Small intestine (tissue), 7 donors: ENCODE measurements around the gene LMTK3. TPM values are rescaled to one million over a fixed set of nuclear protein-coding genes. Genes with fewer than 3 reads are reported as not detected.

Source experiments
- DNase-seq, 2 donors: peaks; one replicate each; pipeline versions ENCODE4 v3.0.0 to v3.0.0-alpha.2; 2013
- FAIRE-seq: peaks from 2 replicates; lab custom pipeline; 2012; peaks lifted over from hg19 to GRCh38; lab: Jason Lieb, UNC
- H3K27ac ChIP-seq, 3 donors: one replicate each; pipeline ENCODE4 v1.5.1; 2013; ENCODE audit warnings: low read length in 2 of 3, mild to moderate bottlenecking in 2 of 3, control low read depth in 1 of 3, inconsistent platforms in 1 of 3, low read depth in 1 of 3, moderate library complexity in 1 of 3
- H3K27me3 ChIP-seq, 3 donors: one replicate each; pipeline ENCODE4 v1.6.1; 2013; ENCODE audit warnings: low read length in 3 of 3, inconsistent platforms in 1 of 3; ENCODE audit not compliant: control insufficient read depth in 3 of 3, insufficient read depth in 3 of 3
- H3K36me3 ChIP-seq, 3 donors: one replicate each; pipeline ENCODE4 v1.6.1; 2013; ENCODE audit warnings: low read length in 3 of 3, inconsistent platforms in 1 of 3, low read depth in 1 of 3, mild to moderate bottlenecking in 1 of 3, moderate library complexity in 1 of 3; ENCODE audit not compliant: control insufficient read depth in 3 of 3, insufficient read depth in 2 of 3
- H3K4me1 ChIP-seq, 3 donors: one replicate each; pipeline ENCODE4 v1.6.1; 2013; ENCODE audit warnings: low read length in 2 of 3, inconsistent platforms in 1 of 3, low read depth in 1 of 3, mild to moderate bottlenecking in 1 of 3, moderate library complexity in 1 of 3; ENCODE audit not compliant: control insufficient read depth in 3 of 3, insufficient read depth in 2 of 3
- H3K4me3 ChIP-seq, 3 donors: one replicate each; pipeline ENCODE4 v1.5.1; 2013; ENCODE audit warnings: low read length in 3 of 3, control low read depth in 1 of 3, inconsistent platforms in 1 of 3, low read depth in 1 of 3, mild to moderate bottlenecking in 1 of 3, moderate library complexity in 1 of 3
- H3K9me3 ChIP-seq, 2 donors: one replicate each; pipeline ENCODE4 v1.6.1; 2013; ENCODE audit warnings: low read depth in 1 of 2, low read length in 1 of 2; ENCODE audit not compliant: control insufficient read depth in 2 of 2, insufficient read depth in 1 of 2
- WGBS, 3 donors: extraction: QIAGEN DNeasy Blood & Tissue Kit; methylation state at CpG; one replicate each; pipeline ENCODE4 v1.1.7; 2013; 5-methylcytosine and 5-hydroxymethylcytosine counted together
- polyA plus RNA-seq, 4 donors: library from polyadenylated mRNA; stranded (reverse) in 3 of 4; unstranded in 1 of 4; fragments of 200-250 nt in 3 of 4; fragments of 120-200 nt in 1 of 4; gene quantifications; one replicate each; pipeline versions ENCODE4 v1.2.1 to v1.2.3, GENCODE V29; 2013
- donor health status: healthy with polysubstance abuse.
- donor health status: control.
- donor health status: control.
- donor health status: Bipolar disorder and iron deficiency.
- donor health status: healthy.

The LMTK3 gene
- polyA plus RNA-seq, 4 donors, result 3.6 to 7.6 (median 7.1) TPM

DNA sequence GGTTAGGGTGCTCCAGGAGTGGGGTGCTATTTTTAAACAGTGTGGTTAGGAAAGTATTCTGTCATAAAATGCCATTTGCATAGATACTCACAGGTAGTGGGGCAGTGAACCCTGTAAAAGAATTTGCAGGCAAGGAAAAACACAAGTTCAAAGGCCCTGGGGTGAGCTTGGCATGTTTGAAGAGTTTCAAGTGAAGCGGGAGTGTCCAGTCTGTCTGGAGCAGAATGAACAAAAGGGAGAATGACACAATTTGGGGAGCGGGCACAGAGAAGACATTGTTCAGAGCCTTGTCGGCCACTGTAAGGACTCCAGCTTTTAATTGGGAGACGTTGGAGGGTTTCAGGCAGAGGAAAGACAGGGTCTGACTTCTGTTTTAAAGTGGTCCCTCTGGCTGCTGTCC lies 63.1 kb downstream of the LMTK3 start:
- no peak for FAIRE-seq
- H3K4me3 ChIP-seq, result no peak overlapping the region

DNA sequence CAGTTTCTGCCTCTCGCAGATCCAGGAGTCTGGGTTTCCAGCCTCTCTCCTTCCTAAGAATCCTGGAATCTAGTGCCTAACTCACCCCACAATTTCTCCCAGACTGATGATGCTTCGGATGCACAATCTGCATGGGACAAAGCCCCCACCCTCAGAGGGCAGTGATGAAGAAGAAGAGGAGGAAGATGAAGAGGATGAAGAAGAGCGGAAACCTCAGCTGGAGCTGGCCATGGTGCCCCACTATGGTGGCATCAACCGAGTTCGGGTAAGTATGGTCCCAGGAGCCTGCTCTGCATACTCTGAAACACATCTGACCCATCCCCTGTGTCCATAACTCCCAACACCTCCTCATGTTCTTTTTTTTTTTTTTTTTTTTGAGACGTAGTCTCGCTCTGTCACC lies 65.1 kb downstream of the LMTK3 start:
- Histone ChIP-seq H3K4me1 (peaks cover 0 to 17% (median 4%) of the 10 kb centered on the region in 3 donors), H3K27me3 (peaks cover 2 to 27% (median 10%) of the 10 kb centered on the region in 3 donors), H3K4me3 (peak overlapping the region; percentile 52 to 84 (median 65)), H3K36me3 (peaks cover 10 to 41% (median 15%) of the 10 kb centered on the region in 3 donors), H3K9me3 (no peaks in the 10 kb centered on the region), H3K27ac (no peak overlapping the region)
- WGBS, 3 donors, result 74 to 82% (median 78%) methylated on average over 5 to 7 of the region's 7 CpGs
- no peak for DNase-seq
- FAIRE-seq, result no peak

More for the DNA sequence above, 63.1 kb downstream of the LMTK3 start:
- H3K36me3 ChIP-seq, result peaks cover 19 to 60% (median 19%) of the 10 kb centered on the region in 3 donors
- WGBS, 3 donors, result 91 to 96% (median 94%) methylated on average over 4 of the region's 4 CpGs
- H3K9me3 ChIP-seq, result no peaks in the 10 kb centered on the region
- H3K4me1 ChIP-seq, result peaks cover 0 to 17% (median 4%) of the 10 kb centered on the region in 3 donors
- peaks cover 0 to 18% (median 0%) of the 10 kb centered on the region in 3 donors for H3K27me3 ChIP-seq
- no peak for DNase-seq
- H3K27ac ChIP-seq, result no peak overlapping the region

GRCh38 chr19:48445606-48446481 lies 65.8 kb downstream of the LMTK3 start, which contains the start of gene GRWD1:
Gene GRWD1, plus strand, starts transcription at chr19:48445983. Its CDS starts 23 bp downstream, at chr19:48446006.
- FAIRE-seq (no peak), DNase-seq (peak; percentile 97)
- H3K4me3 ChIP-seq, result peak within 1 kb of the TSS; percentile 52 to 84 (median 65)
- peak within 1 kb of the TSS; percentile 38 to 80 (median 80) for H3K27ac ChIP-seq
- peaks cover 5 to 32% (median 11%) of the 10 kb centered on the region in 3 donors for H3K27me3 ChIP-seq
- H3K4me1 ChIP-seq, result peaks cover 0 to 17% (median 4%) of the 10 kb centered on the region in 3 donors
- peaks cover 10 to 34% (median 15%) of the 10 kb centered on the region in 3 donors for H3K36me3 ChIP-seq
- no peaks in the 10 kb centered on the region for H3K9me3 ChIP-seq
- 0% methylated on average over 61 of the region's 61 CpGs for WGBS, 3 donors

DNA sequence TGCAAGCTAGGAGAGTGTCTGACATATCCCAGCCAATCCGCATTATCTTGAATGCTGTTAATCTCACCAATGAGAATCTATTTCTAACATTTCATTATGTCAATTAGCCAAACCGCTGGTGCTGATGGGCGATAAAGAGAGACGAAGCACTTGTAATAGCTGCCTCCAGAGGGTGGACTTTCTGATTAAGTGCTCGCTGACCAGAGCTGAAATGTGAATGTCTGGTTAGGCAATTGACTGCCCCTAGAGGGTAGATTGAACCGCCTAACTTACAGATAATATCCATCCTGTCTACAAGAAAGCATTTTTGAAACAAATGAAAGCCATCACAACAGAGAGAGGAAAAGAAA lies 66.4 kb downstream of the LMTK3 start:
- Histone ChIP-seq H3K4me1 (peaks cover 0 to 17% (median 4%) of the 10 kb centered on the region in 3 donors), H3K36me3 (peaks cover 5 to 27% (median 11%) of the 10 kb centered on the region in 3 donors), H3K27ac (peak overlapping the region in 2 of 3 donors; percentile 80), H3K27me3 (peaks cover 5 to 32% (median 11%) of the 10 kb centered on the region in 3 donors), H3K9me3 (no peaks in the 10 kb centered on the region), H3K4me3 (peak overlapping the region in 2 of 3 donors; percentile 65 to 84)
- DNase-seq (no peak), FAIRE-seq (no peak)
- WGBS, 3 donors, result 4% methylated on average over 6 of the region's 6 CpGs

GRCh38 chr19:48444936-48445200 lies 66.8 kb downstream of the LMTK3 start:
- no peaks in the 10 kb centered on the region for H3K9me3 ChIP-seq
- DNase-seq (no peak), FAIRE-seq (no peak)
- WGBS, 3 donors, result 19 to 33% (median 22%) methylated on average over 3 of the region's 3 CpGs
- peaks cover 0 to 17% (median 4%) of the 10 kb centered on the region in 3 donors for H3K4me1 ChIP-seq
- peaks cover 5 to 32% (median 11%) of the 10 kb centered on the region in 3 donors for H3K27me3 ChIP-seq
- peaks cover 1 to 24% (median 7%) of the 10 kb centered on the region in 3 donors for H3K36me3 ChIP-seq
- no peak overlapping the region for H3K4me3 ChIP-seq
- peak overlapping the region in 2 of 3 donors; percentile 80 for H3K27ac ChIP-seq

- peaks cover 5 to 32% (median 11%) of the 10 kb centered on the region in 3 donors for H3K27me3 ChIP-seq
- WGBS, 3 donors, result 11 to 16% (median 12%) methylated on average over 35 to 38 of the region's 38 CpGs
- H3K27ac ChIP-seq, result peak overlapping the region in 1 of 3 donors; percentile 80
- peaks cover 0 to 17% (median 4%) of the 10 kb centered on the region in 3 donors for H3K4me1 ChIP-seq
- DNase-seq (no peak), FAIRE-seq (no peak)
- peaks cover 0 to 18% (median 4%) of the 10 kb centered on the region in 3 donors for H3K36me3 ChIP-seq
- H3K4me3 ChIP-seq, result peak overlapping the region in 1 of 3 donors; percentile 45
- no peaks in the 10 kb centered on the region for H3K9me3 ChIP-seq
These were observed 67.3 kb downstream of the LMTK3 start for GRCh38 chr19:48444129-48444935.

- peak in 1 of 2 donors; percentile 21 for DNase-seq
- 6 to 9% (median 6%) methylated on average over 39 to 45 of the region's 45 CpGs for WGBS, 3 donors
- H3K27me3 ChIP-seq, result peaks cover 5 to 32% (median 11%) of the 10 kb centered on the region in 3 donors
- peaks cover 0 to 17% (median 4%) of the 10 kb centered on the region in 3 donors for H3K4me1 ChIP-seq
- peak overlapping the region in 1 of 3 donors; percentile 45 for H3K4me3 ChIP-seq
- H3K36me3 ChIP-seq, result peaks cover 0 to 12% (median 4%) of the 10 kb centered on the region in 3 donors
- FAIRE-seq, result no peak
- no peaks in the 10 kb centered on the region for H3K9me3 ChIP-seq
- H3K27ac ChIP-seq, result no peak overlapping the region
These were observed 67.9 kb downstream of the LMTK3 start for GRCh38 chr19:48443731-48444128.

DNA sequence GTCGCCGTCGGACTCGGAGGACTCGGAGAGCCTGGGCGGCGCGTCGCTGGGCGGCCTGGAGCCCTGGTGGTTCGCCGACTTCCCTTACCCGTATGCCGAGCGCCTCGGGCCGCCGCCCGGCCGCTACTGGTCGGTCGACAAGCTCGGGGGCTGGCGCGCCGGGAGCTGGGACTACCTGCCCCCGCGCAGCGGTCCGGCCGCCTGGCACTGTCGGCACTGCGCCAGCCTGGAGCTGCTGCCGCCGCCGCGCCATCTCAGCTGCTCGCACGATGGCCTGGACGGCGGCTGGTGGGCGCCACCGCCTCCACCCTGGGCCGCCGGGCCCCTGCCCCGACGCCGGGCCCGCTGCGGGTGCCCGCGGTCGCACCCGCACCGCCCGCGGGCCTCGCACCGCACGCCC lies 68.4 kb downstream of the LMTK3 start:
- WGBS, 3 donors, result 2 to 11% (median 10%) methylated on average over 2 to 60 of the region's 60 CpGs
- H3K27me3 ChIP-seq, result peaks cover 5 to 32% (median 11%) of the 10 kb centered on the region in 3 donors
- H3K27ac ChIP-seq, result no peak overlapping the region
- peaks cover 0 to 10% (median 3%) of the 10 kb centered on the region in 3 donors for H3K36me3 ChIP-seq
- H3K9me3 ChIP-seq, result no peaks in the 10 kb centered on the region
- H3K4me3 ChIP-seq, result peak overlapping the region in 1 of 3 donors; percentile 45
- DNase-seq, result peak in 1 of 2 donors; percentile 37
- peaks cover 0 to 17% (median 4%) of the 10 kb centered on the region in 3 donors for H3K4me1 ChIP-seq
- no peak for FAIRE-seq
